ENCODE data around the gene MGST2. TPM values are rescaled to one million over a fixed set of nuclear protein-coding genes. Genes with fewer than 3 reads are reported as not detected.
"Not testable (repeated sequence)": the region's sequence is repeated elsewhere in the genome, so short reads cannot be mapped to it uniquely, and the experiment has no call there.

MGST2 gene
- total RNA-seq, 3 donors from 2014 or later (not counting 1 experiment from before 2014, with no cell fraction given) = 7.8 to 17.0 (median 10.9) TPM

DNA sequence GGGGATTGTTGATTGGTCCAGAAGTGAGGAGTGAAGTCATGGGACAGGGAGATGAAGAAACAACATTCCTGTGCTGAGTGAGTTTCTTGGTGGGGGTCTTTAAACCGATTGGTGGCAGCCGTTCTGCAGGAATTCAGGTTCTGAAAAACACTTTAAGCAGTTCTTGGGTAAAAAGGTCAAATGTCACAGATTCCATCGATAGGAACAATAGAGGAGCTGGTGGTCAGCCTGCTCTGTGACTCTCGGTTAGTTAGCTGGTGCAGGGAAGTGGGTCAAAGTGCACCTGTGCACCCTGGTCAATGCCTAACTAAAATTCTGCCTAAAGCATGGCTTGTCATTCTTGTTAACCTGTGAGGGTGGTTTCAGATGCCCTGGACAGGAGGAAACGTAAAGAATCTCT lies 34.6 kb upstream of the MGST2 start:
- no peaks in the 10 kb centered on the region for H3K4me1 Mint-ChIP-seq
- 77% methylated on average over 5 of the region's 5 CpGs for WGBS (ENCODE audit: insufficient coverage)
- H3K27ac Mint-ChIP-seq = no peak overlapping the region
- Histone ChIP-seq H3K36me3 (ENCODE audit: control insufficient read depth, insufficient read depth, low read length) (no peaks in the 10 kb centered on the region), H3K4me1 (ENCODE audit: control insufficient read depth, insufficient read depth, low read length) (no peaks in the 10 kb centered on the region), H3K4me3 (ENCODE audit: low read length) (no peak overlapping the region), H3K27ac (ENCODE audit: low read length) (no peak overlapping the region), H3K9me3 (ENCODE audit: control insufficient read depth, insufficient read depth, low read length) (no peaks in the 10 kb centered on the region), H3K27me3 (ENCODE audit: control insufficient read depth, insufficient read depth, low read length) (no peaks in the 10 kb centered on the region)
- DNase-seq (no peak), ATAC-seq (no peak)
- intact Hi-C loops (cut with micrococcal nuclease) = no loop called here
- no peak for TF ChIP-seq CTCF (IDR thresholded peaks at IDR 0.05)
- no peaks in the 10 kb centered on the region for H3K9me3 Mint-ChIP-seq
- peaks cover 17 to 25% of the 10 kb centered on the region in 2 donors for H3K27me3 Mint-ChIP-seq (ENCODE audit: low read depth in 2 of 2)
- H3K36me3 Mint-ChIP-seq = no peaks in the 10 kb centered on the region
- no peak overlapping the region for H3K4me3 Mint-ChIP-seq

- DNase-seq = no peak
- Histone ChIP-seq H3K9me3 (ENCODE audit: control insufficient read depth, insufficient read depth, low read length) (no peaks in the 10 kb centered on the region), H3K4me1 (ENCODE audit: control insufficient read depth, insufficient read depth, low read length) (no peaks in the 10 kb centered on the region), H3K27ac (ENCODE audit: low read length) (no peak overlapping the region), H3K27me3 (ENCODE audit: control insufficient read depth, insufficient read depth, low read length) (no peaks in the 10 kb centered on the region), H3K36me3 (ENCODE audit: control insufficient read depth, insufficient read depth, low read length) (no peaks in the 10 kb centered on the region), H3K4me3 (ENCODE audit: low read length) (no peak overlapping the region)
- no peak for ATAC-seq
- no peak for TF ChIP-seq CTCF (IDR thresholded peaks at IDR 0.05)
- no peaks in the 10 kb centered on the region for H3K36me3 Mint-ChIP-seq
- H3K4me1 Mint-ChIP-seq = no peaks in the 10 kb centered on the region
- 92% methylated on average over 1 of the region's 1 CpG for WGBS (ENCODE audit: insufficient coverage)
- intact Hi-C loops (cut with micrococcal nuclease) = no loop called here
- H3K27me3 Mint-ChIP-seq (ENCODE audit: low read depth in 2 of 2) = peaks cover 18 to 20% of the 10 kb centered on the region in 2 donors
- H3K27ac Mint-ChIP-seq = no peak overlapping the region
- no peak overlapping the region for H3K4me3 Mint-ChIP-seq
- no peaks in the 10 kb centered on the region for H3K9me3 Mint-ChIP-seq
Observed at GRCh38 chr4:139631791-139632190, 33.8 kb upstream of the MGST2 start.

DNA sequence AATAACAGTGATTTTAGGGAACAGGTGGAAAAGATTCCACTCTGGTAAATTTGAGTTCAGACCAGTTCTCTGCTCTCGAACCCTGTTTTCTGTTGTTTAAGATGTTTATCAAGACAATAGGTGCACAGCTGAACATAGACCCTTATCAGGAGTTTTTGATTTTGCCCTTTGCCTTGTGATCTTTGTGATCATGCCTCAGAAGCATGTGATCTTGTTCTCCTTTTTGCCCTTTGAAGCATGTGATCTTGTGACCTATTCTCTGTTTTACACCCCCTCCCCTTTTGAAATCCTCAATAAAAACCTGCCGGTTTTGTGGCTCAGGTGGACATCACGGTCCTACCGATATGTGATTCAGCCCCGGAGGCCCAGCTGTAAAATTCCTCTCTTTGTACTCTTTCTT lies 32.9 kb upstream of the MGST2 start:
- H3K4me1 ChIP-seq (ENCODE audit: control insufficient read depth, insufficient read depth, low read length); H3K36me3 Mint-ChIP-seq; intact Hi-C loops (cut with micrococcal nuclease); ATAC-seq; H3K36me3 ChIP-seq (ENCODE audit: control insufficient read depth, insufficient read depth, low read length); H3K27ac ChIP-seq (ENCODE audit: low read length); H3K4me3 Mint-ChIP-seq; H3K9me3 ChIP-seq (ENCODE audit: control insufficient read depth, insufficient read depth, low read length); DNase-seq; H3K4me3 ChIP-seq (ENCODE audit: low read length); H3K4me1 Mint-ChIP-seq; H3K27me3 ChIP-seq (ENCODE audit: control insufficient read depth, insufficient read depth, low read length); H3K9me3 Mint-ChIP-seq; H3K27ac Mint-ChIP-seq: not testable (repeated sequence)
- H3K27me3 Mint-ChIP-seq (ENCODE audit: low read depth in 2 of 2) = peaks cover 18 to 20% of the 10 kb centered on the region in 2 donors
- 84% methylated on average over 5 of the region's 5 CpGs for WGBS (ENCODE audit: insufficient coverage)

DNA sequence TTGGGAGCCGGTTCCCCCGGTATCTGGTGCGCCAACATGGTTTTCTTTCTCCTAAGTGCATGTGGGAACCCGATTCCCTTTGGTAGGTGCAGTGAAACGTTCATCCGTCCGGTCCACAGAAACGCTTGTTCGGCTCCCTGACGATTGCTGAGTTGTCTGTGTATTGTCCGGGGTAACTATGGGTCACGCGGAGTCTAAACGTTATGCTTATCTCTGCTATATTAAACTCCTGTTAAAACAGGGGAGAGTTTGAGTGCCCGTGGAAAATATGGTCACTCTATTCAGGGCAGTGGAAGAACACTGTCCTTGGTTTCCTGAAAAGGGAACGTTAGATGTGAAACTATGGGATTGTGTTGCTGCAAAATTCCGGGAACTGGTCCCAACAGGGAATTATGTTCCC lies 32.4 kb upstream of the MGST2 start:
- no peak overlapping the region for H3K4me3 ChIP-seq (ENCODE audit: low read length)

More for the DNA sequence above, 32.4 kb upstream of the MGST2 start:
- DNase-seq (no peak), ATAC-seq (no peak)
- Histone ChIP-seq H3K27ac (ENCODE audit: low read length) (no peak overlapping the region), H3K4me1 (ENCODE audit: control insufficient read depth, insufficient read depth, low read length) (no peaks in the 10 kb centered on the region), H3K27me3 (ENCODE audit: control insufficient read depth, insufficient read depth, low read length) (no peaks in the 10 kb centered on the region), H3K36me3 (ENCODE audit: control insufficient read depth, insufficient read depth, low read length) (no peaks in the 10 kb centered on the region), H3K9me3 (ENCODE audit: control insufficient read depth, insufficient read depth, low read length) (no peaks in the 10 kb centered on the region)
- no peak overlapping the region for H3K4me3 Mint-ChIP-seq
- WGBS (ENCODE audit: insufficient coverage) = 90% methylated on average over 17 of the region's 17 CpGs
- no peak for TF ChIP-seq CTCF (IDR thresholded peaks at IDR 0.05)
- no peaks in the 10 kb centered on the region for H3K9me3 Mint-ChIP-seq
- intact Hi-C loops (cut with micrococcal nuclease) = no loop called here
- H3K36me3 Mint-ChIP-seq = peaks cover 7% of the 10 kb centered on the region
- no peak overlapping the region for H3K27ac Mint-ChIP-seq
- no peaks in the 10 kb centered on the region for H3K4me1 Mint-ChIP-seq
- peaks cover 18 to 20% of the 10 kb centered on the region in 2 donors for H3K27me3 Mint-ChIP-seq (ENCODE audit: low read depth in 2 of 2)
